Smooth muscle cell (in vitro differentiated cells): ENCODE data around the gene MED9. TPM values are rescaled to one million over a fixed set of nuclear protein-coding genes. Genes with fewer than 3 reads are reported as not detected.
"Not testable (repeated sequence)": the region's sequence is repeated elsewhere in the genome, so short reads cannot be mapped to it uniquely, and the experiment has no call there.

Experiments
- DNase-seq: peaks from one replicate; lab custom pipeline; 2025; ENCODE audit not compliant: unreplicated experiment; lab: John Stamatoyannopoulos, UW
- H2AFZ ChIP-seq: fragments of 200-600 bp; sonication (generic); 2 replicates; pipeline ENCODE4 v1.6.0; 2016; ENCODE audit warnings: antibody characterized with exemption, low read depth, mild to moderate bottlenecking
- H3F3A ChIP-seq: fragments of 200-600 bp; sonication (generic); 2 replicates; pipeline ENCODE4 v1.6.0; 2017; ENCODE audit warnings: antibody characterized with exemption, low read depth
- H3K27ac ChIP-seq: fragments of 200-600 bp; sonication (generic); 2 replicates; pipeline ENCODE4 v1.5.1; 2016; ENCODE audit warnings: low read depth, mild to moderate bottlenecking
- H3K27me3 ChIP-seq: fragments of 200-600 bp; sonication (generic); 2 replicates; pipeline ENCODE4 v1.6.1; 2016; ENCODE audit warnings: low read depth, mild to moderate bottlenecking
- H3K36me3 ChIP-seq: fragments of 200-600 bp; sonication (generic); 2 replicates; pipeline ENCODE4 v1.5.1; 2016; ENCODE audit warnings: low read depth
- H3K4me1 ChIP-seq: fragments of 200-600 bp; sonication (generic); 2 replicates; pipeline ENCODE4 v1.5.1; 2016; ENCODE audit warnings: low read depth
- H3K4me2 ChIP-seq: fragments of 200-600 bp; sonication (generic); 2 replicates; pipeline ENCODE4 v1.6.0; 2016; ENCODE audit warnings: mild to moderate bottlenecking
- H3K4me3 ChIP-seq: fragments of 200-600 bp; sonication (generic); 2 replicates; pipeline ENCODE4 v1.5.1; 2016; ENCODE audit warnings: mild to moderate bottlenecking
- H3K79me2 ChIP-seq: fragments of 200-600 bp; sonication (generic); 2 replicates; pipeline ENCODE4 v1.6.0; 2016; ENCODE audit warnings: low read depth, mild to moderate bottlenecking
- H3K9ac ChIP-seq: fragments of 200-600 bp; sonication (generic); 2 replicates; pipeline ENCODE4 v1.6.0; 2016; ENCODE audit warnings: low read depth
- H3K9me3 ChIP-seq: fragments of 200-600 bp; sonication (generic); replicated peaks from 2 replicates; pipeline ENCODE4 v1.5.1; 2016; ENCODE audit warnings: low read depth
- H4K20me1 ChIP-seq: fragments of 200-600 bp; sonication (generic); 2 replicates; pipeline ENCODE4 v1.6.0; 2016; ENCODE audit warnings: low read depth
- whole genome bisulfite sequencing: methylation state at CpG from one replicate; pipeline ENCODE4 v1.1.7; 2016; ENCODE audit warnings: low lambda C conversion rate; 5-methylcytosine and 5-hydroxymethylcytosine counted together
- polyA plus RNA-seq: library from polyadenylated mRNA; unstranded; fragments of >200 nt; fragmentation: Nextera tagmentation; extraction: Ambion mirVana; gene quantifications from 2 replicates; pipeline ENCODE4 v1.2.1, GENCODE V29; 2016
- total RNA-seq: library from RNA; depleted of rRNA; stranded (reverse); fragments of >200 nt; gene quantifications from 2 replicates; pipeline ENCODE4 v1.2.3, GENCODE V29; 2014
- TF ChIP-seq, protein P1 (sequence below): fragments of 200-600 bp; sonication (generic); IDR thresholded peaks from 2 replicates; pipeline ENCODE4 v1.5.1; 2017; ENCODE audit warnings: borderline replicate concordance, mild to moderate bottlenecking, antibody characterized with exemption; ENCODE audit not compliant: insufficient read depth, poor library complexity, severe bottlenecking

Gene MED9
- total and polyA plus RNA-seq, 2 experiments from 2014 or later = 8.4 to 15.4 TPM

DNA sequence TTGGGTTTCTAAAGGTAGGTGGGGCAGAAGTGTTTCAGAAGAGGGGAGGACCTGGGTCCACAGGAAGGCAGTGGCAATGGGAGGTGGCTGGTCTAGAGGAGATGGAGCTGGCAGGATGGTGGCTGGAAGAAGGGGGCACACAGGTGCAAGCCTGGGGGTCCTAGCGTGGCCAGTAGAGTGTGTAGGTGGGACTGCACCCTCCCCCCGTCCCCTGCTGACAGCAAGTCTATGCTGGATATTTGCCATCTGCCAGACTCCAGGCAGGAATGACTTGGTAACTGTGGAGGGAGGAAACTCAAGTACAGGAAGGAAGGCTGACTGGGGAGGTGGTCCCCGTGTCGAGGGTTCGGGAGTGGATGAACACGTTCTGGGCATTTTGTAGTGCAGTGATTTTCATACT, 8.6 kb downstream of the MED9 start:
- H3K9ac ChIP-seq = no peak overlapping the region
- no peak overlapping the region for H2AFZ ChIP-seq
- peaks cover 46% of the 10 kb centered on the region for H3K79me2 ChIP-seq
- 96% methylated on average over 6 of the region's 6 CpGs for WGBS
- TF ChIP-seq, protein P1, sequence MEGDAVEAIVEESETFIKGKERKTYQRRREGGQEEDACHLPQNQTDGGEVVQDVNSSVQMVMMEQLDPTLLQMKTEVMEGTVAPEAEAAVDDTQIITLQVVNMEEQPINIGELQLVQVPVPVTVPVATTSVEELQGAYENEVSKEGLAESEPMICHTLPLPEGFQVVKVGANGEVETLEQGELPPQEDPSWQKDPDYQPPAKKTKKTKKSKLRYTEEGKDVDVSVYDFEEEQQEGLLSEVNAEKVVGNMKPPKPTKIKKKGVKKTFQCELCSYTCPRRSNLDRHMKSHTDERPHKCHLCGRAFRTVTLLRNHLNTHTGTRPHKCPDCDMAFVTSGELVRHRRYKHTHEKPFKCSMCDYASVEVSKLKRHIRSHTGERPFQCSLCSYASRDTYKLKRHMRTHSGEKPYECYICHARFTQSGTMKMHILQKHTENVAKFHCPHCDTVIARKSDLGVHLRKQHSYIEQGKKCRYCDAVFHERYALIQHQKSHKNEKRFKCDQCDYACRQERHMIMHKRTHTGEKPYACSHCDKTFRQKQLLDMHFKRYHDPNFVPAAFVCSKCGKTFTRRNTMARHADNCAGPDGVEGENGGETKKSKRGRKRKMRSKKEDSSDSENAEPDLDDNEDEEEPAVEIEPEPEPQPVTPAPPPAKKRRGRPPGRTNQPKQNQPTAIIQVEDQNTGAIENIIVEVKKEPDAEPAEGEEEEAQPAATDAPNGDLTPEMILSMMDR = no peak
- H3K4me1 ChIP-seq = no peaks in the 10 kb centered on the region
- no peak overlapping the region for H3K4me3 ChIP-seq
- H3K27me3 ChIP-seq = no peaks in the 10 kb centered on the region
- H3K27ac ChIP-seq = no peak overlapping the region
- H4K20me1 ChIP-seq = peaks cover 82% of the 10 kb centered on the region
- no peaks in the 10 kb centered on the region for H3K9me3 ChIP-seq
- H3K4me2 ChIP-seq = no peak overlapping the region
- no peak for DNase-seq
- no peaks in the 10 kb centered on the region for H3F3A ChIP-seq
- no peaks in the 10 kb centered on the region for H3K36me3 ChIP-seq

GRCh38 chr17:17486416-17486815, 9.6 kb downstream of the MED9 start:
- H2AFZ ChIP-seq, H3K27me3 ChIP-seq, H3K4me2 ChIP-seq, H3K9me3 ChIP-seq, H3K4me1 ChIP-seq, H3K9ac ChIP-seq, H3K4me3 ChIP-seq, H3K36me3 ChIP-seq, H3K27ac ChIP-seq, DNase-seq, H3F3A ChIP-seq: not testable (repeated sequence)
- Histone ChIP-seq H4K20me1 (peaks cover 86% of the 10 kb centered on the region), H3K79me2 (peaks cover 37% of the 10 kb centered on the region)
- WGBS = 98% methylated on average over 17 of the region's 23 CpGs

GRCh38 chr17:17487998-17488397, 11.2 kb downstream of the MED9 start:
- no peaks in the 10 kb centered on the region for H3K36me3 ChIP-seq
- no peaks in the 10 kb centered on the region for H3K9me3 ChIP-seq
- H3K79me2 ChIP-seq = peaks cover 21% of the 10 kb centered on the region
- no peak overlapping the region for H2AFZ ChIP-seq
- WGBS = 85% methylated on average over 2 of the region's 2 CpGs
- H3F3A ChIP-seq = no peaks in the 10 kb centered on the region
- H4K20me1 ChIP-seq = peaks cover 85% of the 10 kb centered on the region
- no peak overlapping the region for H3K27ac ChIP-seq
- TF ChIP-seq, protein P1 = no peak
- peaks cover 4% of the 10 kb centered on the region for H3K4me1 ChIP-seq
- no peak for DNase-seq
- no peak overlapping the region for H3K4me3 ChIP-seq
- H3K27me3 ChIP-seq = no peaks in the 10 kb centered on the region
- H3K9ac ChIP-seq = no peak overlapping the region
- no peak overlapping the region for H3K4me2 ChIP-seq

GRCh38 chr17:17491031-17491471, 14.3 kb downstream of the MED9 start:
- H4K20me1 ChIP-seq = peaks cover 72% of the 10 kb centered on the region

More at GRCh38 chr17:17491031-17491471, 14.3 kb downstream of the MED9 start:
- H3K4me2 ChIP-seq = no peak overlapping the region
- peaks cover 3% of the 10 kb centered on the region for H3F3A ChIP-seq
- TF ChIP-seq, protein P1 = no peak
- H3K4me1 ChIP-seq = peaks cover 33% of the 10 kb centered on the region
- WGBS = 98% methylated on average over 10 of the region's 10 CpGs
- no peaks in the 10 kb centered on the region for H3K79me2 ChIP-seq
- no peak overlapping the region for H3K27ac ChIP-seq
- no peaks in the 10 kb centered on the region for H3K27me3 ChIP-seq
- no peak overlapping the region for H2AFZ ChIP-seq
- H3K36me3 ChIP-seq = no peaks in the 10 kb centered on the region
- DNase-seq = no peak
- H3K9me3 ChIP-seq = no peaks in the 10 kb centered on the region
- H3K4me3 ChIP-seq = no peak overlapping the region
- H3K9ac ChIP-seq = no peak overlapping the region
